Chondrocyte (in vitro differentiated cells): ENCODE measurements around the gene LRP2. TPM values are rescaled to one million over a fixed set of nuclear protein-coding genes. Genes with fewer than 3 reads are reported as not detected.

ENCODE experiments used
- DNase-seq: peaks from one replicate; pipeline ENCODE4 v3.0.0; 2021; ENCODE audit warnings: mixed read lengths, low spot score
- H3K27ac Mint-ChIP-seq: one replicate; pipeline ENCODE4 v1.8.0; 2021; ENCODE audit warnings: mild to moderate bottlenecking, moderate library complexity, mixed read lengths; ENCODE audit not compliant: unreplicated experiment
- H3K27me3 Mint-ChIP-seq: 2 replicates; pipeline ENCODE4 v1.8.0; 2021; ENCODE audit warnings: low read depth, mixed read lengths
- H3K36me3 Mint-ChIP-seq: 2 replicates; pipeline ENCODE4 v1.8.0; 2021; ENCODE audit warnings: low read depth, mixed read lengths
- H3K4me1 Mint-ChIP-seq: 2 replicates; pipeline ENCODE4 v1.8.0; 2021; ENCODE audit warnings: low read depth, mild to moderate bottlenecking, mixed read lengths
- H3K4me3 Mint-ChIP-seq: one replicate; pipeline ENCODE4 v1.8.0; 2021; ENCODE audit warnings: mild to moderate bottlenecking, moderate library complexity, mixed read lengths; ENCODE audit not compliant: unreplicated experiment
- H3K9me3 Mint-ChIP-seq: 2 replicates; pipeline ENCODE4 v1.8.0; 2021; ENCODE audit warnings: low read depth, mixed read lengths
- total RNA-seq: library from RNA; stranded (reverse); gene quantifications from 3 replicates; pipeline ENCODE4 v1.2.1, GENCODE V29; 2021
- TF ChIP-seq, protein P1 (sequence below): fragments of 200-600 bp; sonication (generic); IDR thresholded peaks from 2 replicates; pipeline ENCODE4 v1.5.0; 2021; ENCODE audit warnings: antibody characterized with exemption, mild to moderate bottlenecking, moderate library complexity

The LRP2 gene
- total RNA-seq, 1 donor from 2014 or later: not detected

DNA sequence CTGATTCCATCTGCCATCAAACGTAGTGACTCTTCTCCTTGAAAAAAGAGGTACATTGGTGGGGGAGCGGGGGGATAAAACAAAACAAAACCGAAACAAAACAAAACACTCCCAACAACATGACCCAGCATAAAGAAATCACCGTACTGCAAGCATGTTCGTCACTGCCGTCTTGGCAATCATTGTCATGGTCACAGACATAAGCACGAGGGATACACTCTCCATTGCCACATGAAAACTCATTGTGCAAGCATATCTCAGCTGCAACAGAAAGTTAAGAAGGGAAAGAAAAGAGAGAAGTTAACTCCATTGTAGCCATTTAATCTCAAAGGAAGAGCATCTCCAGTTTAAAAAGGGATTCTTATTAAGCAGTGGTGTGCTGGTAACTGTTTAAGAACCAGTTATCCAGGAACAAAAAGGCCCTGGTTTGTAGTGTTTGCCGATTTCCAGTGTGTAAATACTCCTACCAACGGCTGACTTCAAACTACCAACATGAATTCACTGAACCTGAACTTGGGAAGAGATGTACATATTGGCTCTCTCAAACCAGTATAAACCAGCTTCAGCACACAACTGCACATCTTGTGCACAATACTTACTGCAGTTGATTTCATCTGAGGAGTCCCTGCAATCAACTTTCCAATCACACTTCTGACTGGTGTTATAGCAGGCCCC is 68.2 kb downstream of the LRP2 start:
- no peak overlapping the region for H3K4me3 Mint-ChIP-seq
- DNase-seq: no peak
- no peaks in the 10 kb centered on the region for H3K9me3 Mint-ChIP-seq
- TF ChIP-seq, protein P1, sequence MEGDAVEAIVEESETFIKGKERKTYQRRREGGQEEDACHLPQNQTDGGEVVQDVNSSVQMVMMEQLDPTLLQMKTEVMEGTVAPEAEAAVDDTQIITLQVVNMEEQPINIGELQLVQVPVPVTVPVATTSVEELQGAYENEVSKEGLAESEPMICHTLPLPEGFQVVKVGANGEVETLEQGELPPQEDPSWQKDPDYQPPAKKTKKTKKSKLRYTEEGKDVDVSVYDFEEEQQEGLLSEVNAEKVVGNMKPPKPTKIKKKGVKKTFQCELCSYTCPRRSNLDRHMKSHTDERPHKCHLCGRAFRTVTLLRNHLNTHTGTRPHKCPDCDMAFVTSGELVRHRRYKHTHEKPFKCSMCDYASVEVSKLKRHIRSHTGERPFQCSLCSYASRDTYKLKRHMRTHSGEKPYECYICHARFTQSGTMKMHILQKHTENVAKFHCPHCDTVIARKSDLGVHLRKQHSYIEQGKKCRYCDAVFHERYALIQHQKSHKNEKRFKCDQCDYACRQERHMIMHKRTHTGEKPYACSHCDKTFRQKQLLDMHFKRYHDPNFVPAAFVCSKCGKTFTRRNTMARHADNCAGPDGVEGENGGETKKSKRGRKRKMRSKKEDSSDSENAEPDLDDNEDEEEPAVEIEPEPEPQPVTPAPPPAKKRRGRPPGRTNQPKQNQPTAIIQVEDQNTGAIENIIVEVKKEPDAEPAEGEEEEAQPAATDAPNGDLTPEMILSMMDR: no peak
- no peaks in the 10 kb centered on the region for H3K4me1 Mint-ChIP-seq
- H3K27ac Mint-ChIP-seq: no peak overlapping the region
- H3K27me3 Mint-ChIP-seq: peaks cover 14% of the 10 kb centered on the region
- no peaks in the 10 kb centered on the region for H3K36me3 Mint-ChIP-seq

DNA sequence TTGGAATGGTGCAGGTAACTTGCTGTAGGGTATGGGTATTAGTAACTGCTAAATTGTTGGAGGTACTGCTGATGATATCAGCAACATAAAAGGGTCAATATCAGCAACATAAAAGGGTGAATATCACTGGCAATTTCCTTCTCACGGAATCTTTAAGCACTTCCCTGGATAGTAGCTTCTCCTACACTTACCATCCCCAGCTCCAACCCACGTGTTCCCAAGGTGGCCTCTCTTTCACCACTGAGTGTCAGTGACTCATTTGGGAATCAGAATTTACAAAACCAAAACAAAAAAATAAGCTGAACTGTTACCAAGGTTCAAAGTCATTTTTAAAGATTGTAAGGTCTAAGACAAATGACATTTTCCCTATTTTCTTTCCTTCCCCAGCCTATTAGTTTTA is 70.8 kb downstream of the LRP2 start:
- H3K9me3 Mint-ChIP-seq: no peaks in the 10 kb centered on the region
- H3K4me1 Mint-ChIP-seq: no peaks in the 10 kb centered on the region
- H3K27me3 Mint-ChIP-seq: peaks cover 2% of the 10 kb centered on the region
- H3K27ac Mint-ChIP-seq: no peak overlapping the region
- TF ChIP-seq, protein P1: no peak
- no peak for DNase-seq
- no peaks in the 10 kb centered on the region for H3K36me3 Mint-ChIP-seq
- no peak overlapping the region for H3K4me3 Mint-ChIP-seq

DNA sequence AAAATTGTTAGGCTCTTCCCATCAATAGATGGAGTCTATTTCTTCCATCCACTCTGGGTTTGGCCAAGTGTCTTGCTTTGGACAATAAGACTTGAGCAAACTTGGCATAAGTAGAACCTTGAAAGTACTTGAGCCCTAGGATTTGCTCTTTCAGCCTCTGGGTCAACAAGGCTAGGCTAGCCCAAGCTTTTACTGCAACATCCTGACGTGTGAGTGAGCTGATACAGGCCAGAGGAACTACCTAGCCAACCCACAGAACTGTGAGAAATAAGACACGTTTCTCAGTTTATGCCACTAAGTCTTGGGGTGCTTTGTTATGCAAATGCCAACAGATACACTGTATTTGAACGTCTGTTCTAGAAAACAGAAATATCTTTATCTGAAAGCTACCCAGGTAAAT is 71.9 kb downstream of the LRP2 start:
- Mint-ChIP-seq H3K4me1 (peaks cover 3% of the 10 kb centered on the region), H3K9me3 (no peaks in the 10 kb centered on the region), H3K4me3 (no peak overlapping the region), H3K27me3 (no peaks in the 10 kb centered on the region), H3K27ac (no peak overlapping the region), H3K36me3 (no peaks in the 10 kb centered on the region)
- DNase-seq: no peak
- TF ChIP-seq, protein P1: no peak

DNA sequence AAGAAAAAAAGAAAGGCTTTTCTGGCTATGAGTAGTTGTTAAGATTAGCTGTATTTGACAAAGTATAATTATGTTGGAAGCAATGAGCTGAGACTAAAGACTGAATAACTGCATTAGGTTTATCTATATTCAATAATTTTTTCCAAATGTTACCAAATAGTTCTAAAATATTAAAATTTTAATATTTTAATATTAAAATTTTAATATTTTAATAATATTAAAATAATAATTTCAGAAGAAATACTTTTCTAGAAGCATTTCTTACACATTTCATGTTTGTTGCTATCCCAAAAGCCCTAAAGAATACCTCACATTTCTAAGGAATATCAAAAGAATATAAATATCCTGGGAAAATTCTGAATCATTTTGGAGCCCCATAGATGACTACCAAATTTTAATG is 74.7 kb downstream of the LRP2 start:
- no peaks in the 10 kb centered on the region for H3K9me3 Mint-ChIP-seq
- peaks cover 3% of the 10 kb centered on the region for H3K4me1 Mint-ChIP-seq
- no peak overlapping the region for H3K4me3 Mint-ChIP-seq
- H3K36me3 Mint-ChIP-seq: no peaks in the 10 kb centered on the region
- no peak overlapping the region for H3K27ac Mint-ChIP-seq
- TF ChIP-seq, protein P1: no peak
- no peaks in the 10 kb centered on the region for H3K27me3 Mint-ChIP-seq
- DNase-seq: no peak

DNA sequence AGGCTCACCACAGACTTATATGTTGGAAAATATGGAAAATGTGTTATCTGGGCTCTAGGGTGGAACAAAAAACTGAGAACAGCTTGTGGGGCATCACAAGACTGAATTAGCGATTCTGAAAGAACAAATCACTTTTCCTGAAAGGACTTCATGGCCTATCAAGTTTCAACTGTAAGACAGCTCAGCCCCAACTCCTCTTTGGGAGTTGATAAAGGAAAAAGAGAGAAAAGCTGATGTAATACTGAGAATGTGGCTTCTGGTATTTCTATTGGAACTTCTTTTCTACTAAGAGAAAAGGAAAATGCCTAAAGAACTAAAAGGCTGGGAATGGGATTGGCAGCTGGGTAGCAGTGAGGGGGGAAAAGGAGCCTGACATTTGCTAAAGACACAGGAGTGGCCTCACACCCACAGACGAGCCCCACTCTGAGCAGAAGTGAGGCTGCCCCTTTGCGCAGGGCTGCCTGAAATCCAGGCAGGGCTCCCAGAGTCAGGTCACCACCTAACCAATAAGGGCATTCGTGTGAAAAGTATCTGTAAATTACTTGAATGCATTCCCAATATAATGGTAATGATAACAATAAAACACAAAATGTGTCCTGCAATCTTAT is 75.6 kb downstream of the LRP2 start:
- DNase-seq: no peak
- Mint-ChIP-seq H3K27ac (no peak overlapping the region), H3K27me3 (no peaks in the 10 kb centered on the region), H3K4me1 (peaks cover 3% of the 10 kb centered on the region), H3K4me3 (no peak overlapping the region), H3K9me3 (no peaks in the 10 kb centered on the region), H3K36me3 (no peaks in the 10 kb centered on the region)
- TF ChIP-seq, protein P1: no peak
